ENCODE data around the gene CAB39. TPM values are rescaled to one million over a fixed set of nuclear protein-coding genes. Genes with fewer than 3 reads are reported as not detected.

CAB39 gene
- total RNA-seq, 4 donors from 2014 or later = 67.3 to 137 (median 123) TPM

DNA sequence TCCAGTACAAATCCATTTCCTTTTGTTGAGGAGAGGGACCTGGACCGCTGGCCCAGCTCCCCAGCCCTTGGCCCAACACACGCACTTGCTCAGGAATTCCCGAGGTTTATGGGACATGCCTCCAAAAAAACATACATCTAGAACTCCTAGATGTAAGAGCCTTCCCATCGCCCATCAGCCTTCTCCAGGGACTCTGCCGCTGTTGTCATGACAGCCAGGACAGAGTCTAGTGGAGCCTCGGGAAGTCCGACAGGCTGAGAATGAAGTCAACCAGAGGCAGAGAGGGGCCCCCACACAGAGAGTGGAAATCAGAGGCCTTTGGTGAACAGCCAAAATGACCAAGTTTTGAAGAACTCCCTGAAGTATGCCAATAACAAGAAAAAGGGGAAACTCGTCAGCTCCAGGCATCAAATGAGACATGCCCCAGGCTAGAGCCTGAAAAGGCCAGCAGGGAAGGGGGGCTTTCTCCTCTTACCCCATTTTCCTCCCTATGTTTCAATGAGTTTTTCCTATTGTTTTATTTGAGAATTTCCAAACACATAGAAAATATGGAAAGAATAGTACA, 43.2 kb upstream of the CAB39 start:
- Histone ChIP-seq H3K4me3 (no peak overlapping the region), H3K27me3 (no peaks in the 10 kb centered on the region), H3K9me3 (no peaks in the 10 kb centered on the region), H3K27ac (peak overlapping the region in 3 of 4 donors; percentile 27 to 67 (median 49)), H3K36me3 (no peaks in the 10 kb centered on the region), H3K4me1 (peaks cover 0 to 45% (median 15%) of the 10 kb centered on the region in 4 donors)
- no peak for DNase-seq
- in situ Hi-C loops (cut with MboI; ENCODE audit: low pct_ligation_motif_present in 1 of 4, low pct_unique_long_range_greater_than_20kb in 1 of 4, low sequenced_read_pairs in 3 of 4) = no loop called here
- TF ChIP-seq POLR2A (IDR thresholded peaks at IDR 0.05) (no peak), POLR2AphosphoS5 (IDR thresholded peaks at IDR 0.05) (no peak), EP300 (IDR thresholded peaks at IDR 0.05; ENCODE audit: low read depth) (no peak)
- TF ChIP-seq, protein P1, sequence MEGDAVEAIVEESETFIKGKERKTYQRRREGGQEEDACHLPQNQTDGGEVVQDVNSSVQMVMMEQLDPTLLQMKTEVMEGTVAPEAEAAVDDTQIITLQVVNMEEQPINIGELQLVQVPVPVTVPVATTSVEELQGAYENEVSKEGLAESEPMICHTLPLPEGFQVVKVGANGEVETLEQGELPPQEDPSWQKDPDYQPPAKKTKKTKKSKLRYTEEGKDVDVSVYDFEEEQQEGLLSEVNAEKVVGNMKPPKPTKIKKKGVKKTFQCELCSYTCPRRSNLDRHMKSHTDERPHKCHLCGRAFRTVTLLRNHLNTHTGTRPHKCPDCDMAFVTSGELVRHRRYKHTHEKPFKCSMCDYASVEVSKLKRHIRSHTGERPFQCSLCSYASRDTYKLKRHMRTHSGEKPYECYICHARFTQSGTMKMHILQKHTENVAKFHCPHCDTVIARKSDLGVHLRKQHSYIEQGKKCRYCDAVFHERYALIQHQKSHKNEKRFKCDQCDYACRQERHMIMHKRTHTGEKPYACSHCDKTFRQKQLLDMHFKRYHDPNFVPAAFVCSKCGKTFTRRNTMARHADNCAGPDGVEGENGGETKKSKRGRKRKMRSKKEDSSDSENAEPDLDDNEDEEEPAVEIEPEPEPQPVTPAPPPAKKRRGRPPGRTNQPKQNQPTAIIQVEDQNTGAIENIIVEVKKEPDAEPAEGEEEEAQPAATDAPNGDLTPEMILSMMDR (IDR thresholded peaks at IDR 0.05) = no peak
- intact Hi-C loops (cut with DNase I; ENCODE audit: low total_unique reads) = no loop called here
- 80 to 90% methylated on average over 1 to 8 of the region's 8 CpGs for WGBS, 2 donors (ENCODE audit: low coverage in 1 of 2)

DNA sequence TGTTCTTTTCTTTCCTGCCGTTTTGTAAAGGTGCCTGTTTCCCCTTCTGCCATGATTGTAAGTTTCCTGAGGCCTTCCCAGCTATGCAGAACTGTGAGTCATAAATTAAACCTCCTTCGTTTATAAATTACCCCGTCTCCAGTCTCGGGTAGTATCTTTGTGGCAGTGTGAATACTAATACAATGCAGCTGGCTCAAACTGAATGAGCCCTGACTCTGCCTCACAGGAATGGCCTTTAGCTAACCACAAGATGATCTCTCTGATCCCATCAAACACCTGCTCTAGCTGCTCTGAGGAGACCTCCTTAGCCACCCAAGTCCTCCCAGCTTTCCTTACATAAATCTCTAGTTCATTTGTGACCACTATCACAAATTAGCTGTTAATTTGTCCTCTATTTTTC, 41.5 kb upstream of the CAB39 start:
- in situ Hi-C loops (cut with MboI; ENCODE audit: low pct_ligation_motif_present in 1 of 4, low pct_unique_long_range_greater_than_20kb in 1 of 4, low sequenced_read_pairs in 3 of 4) = no loop called here
- DNase-seq = no peak
- intact Hi-C loops (cut with DNase I; ENCODE audit: low total_unique reads) = no loop called here
- no peaks in the 10 kb centered on the region for H3K27me3 ChIP-seq
- H3K4me3 ChIP-seq = no peak overlapping the region
- H3K9me3 ChIP-seq = no peaks in the 10 kb centered on the region
- 27% methylated on average over 4 of the region's 4 CpGs; no CpG with 5 or more reads in 1 of the 2 donors for WGBS, 2 donors (ENCODE audit: low coverage in 1 of 2)
- peaks cover 0 to 44% (median 15%) of the 10 kb centered on the region in 4 donors for H3K4me1 ChIP-seq
- peak overlapping the region in 1 of 4 donors; percentile 25 for H3K27ac ChIP-seq
- TF ChIP-seq POLR2AphosphoS5 (IDR thresholded peaks at IDR 0.05) (no peak), POLR2A (IDR thresholded peaks at IDR 0.05) (no peak), EP300 (IDR thresholded peaks at IDR 0.05; ENCODE audit: low read depth) (no peak)
- TF ChIP-seq, protein P1 (IDR thresholded peaks at IDR 0.05) = no peak
- no peaks in the 10 kb centered on the region for H3K36me3 ChIP-seq

DNA sequence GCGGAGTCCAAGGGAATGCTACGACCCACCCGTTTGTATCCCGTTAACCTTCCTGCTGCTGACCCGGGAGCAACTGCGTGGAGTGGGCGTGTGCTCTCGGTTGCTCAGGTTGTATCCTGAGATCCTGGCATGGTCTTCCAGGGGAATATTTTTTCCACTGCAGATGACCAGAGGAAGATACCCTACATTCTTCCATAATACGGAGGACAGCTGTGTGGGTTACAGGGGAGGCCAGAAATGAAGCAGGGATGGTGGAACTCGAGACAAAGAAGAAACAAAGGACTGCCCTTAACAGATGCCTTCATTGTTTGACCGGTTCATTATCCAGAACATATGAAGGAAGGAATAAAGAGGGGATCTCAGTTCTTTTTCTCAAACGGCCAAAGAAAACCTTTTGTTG, 39.8 kb upstream of the CAB39 start:
- TF ChIP-seq EP300 (IDR thresholded peaks at IDR 0.05; ENCODE audit: low read depth) = no peak
- no peak for TF ChIP-seq POLR2A (IDR thresholded peaks at IDR 0.05)
- no peak for TF ChIP-seq POLR2AphosphoS5 (IDR thresholded peaks at IDR 0.05)
- TF ChIP-seq, protein P1 (IDR thresholded peaks at IDR 0.05) = no peak
- WGBS, 2 donors (ENCODE audit: low coverage in 1 of 2) = 89 to 93% methylated on average over 7 to 12 of the region's 12 CpGs
- Histone ChIP-seq H3K27ac (no peak overlapping the region), H3K4me1 (peaks cover 0 to 27% (median 5%) of the 10 kb centered on the region in 4 donors), H3K4me3 (no peak overlapping the region), H3K9me3 (peaks cover 1 to 2% of the 10 kb centered on the region in 2 donors), H3K27me3 (no peaks in the 10 kb centered on the region), H3K36me3 (no peaks in the 10 kb centered on the region)
- intact Hi-C loops (cut with DNase I; ENCODE audit: low total_unique reads) = no loop called here
- in situ Hi-C loops (cut with MboI; ENCODE audit: low pct_ligation_motif_present in 1 of 4, low pct_unique_long_range_greater_than_20kb in 1 of 4, low sequenced_read_pairs in 3 of 4) = no loop called here
- no peak for DNase-seq

DNA sequence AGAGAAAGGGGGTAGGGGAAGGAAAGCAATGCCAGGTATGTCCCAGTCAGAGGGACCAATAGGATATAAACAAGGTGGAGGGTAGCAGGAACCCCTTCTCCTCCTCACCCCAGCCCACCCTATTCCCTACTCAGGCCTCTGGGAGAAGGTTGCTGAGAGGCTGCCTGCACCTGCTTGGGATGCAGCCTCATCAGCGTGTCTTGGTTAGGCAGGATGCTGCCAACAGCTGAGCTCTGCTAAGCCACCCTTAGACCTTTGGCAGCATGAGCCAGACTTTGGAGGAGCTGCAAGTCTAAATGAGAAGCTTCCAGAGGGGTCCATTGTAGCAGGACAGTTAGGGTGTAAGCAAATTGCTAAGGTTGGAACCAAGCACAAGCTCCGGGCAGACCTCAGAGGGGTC, 38.2 kb upstream of the CAB39 start:
- no peak for TF ChIP-seq EP300 (IDR thresholded peaks at IDR 0.05; ENCODE audit: low read depth)
- TF ChIP-seq, protein P1 (IDR thresholded peaks at IDR 0.05) = no peak
- no peak for TF ChIP-seq POLR2A (IDR thresholded peaks at IDR 0.05)
- no peak for TF ChIP-seq POLR2AphosphoS5 (IDR thresholded peaks at IDR 0.05)
- in situ Hi-C loops (cut with MboI; ENCODE audit: low pct_ligation_motif_present in 1 of 4, low pct_unique_long_range_greater_than_20kb in 1 of 4, low sequenced_read_pairs in 3 of 4) = no loop called here
- no peak overlapping the region for H3K4me3 ChIP-seq
- H3K36me3 ChIP-seq = no peaks in the 10 kb centered on the region
- H3K27me3 ChIP-seq = no peaks in the 10 kb centered on the region
- intact Hi-C loops (cut with DNase I; ENCODE audit: low total_unique reads) = no loop called here
- 94 to 100% methylated on average over 1 to 2 of the region's 2 CpGs for WGBS, 2 donors (ENCODE audit: low coverage in 1 of 2)
- H3K27ac ChIP-seq = no peak overlapping the region
- no peak for DNase-seq
- H3K4me1 ChIP-seq = peaks cover 0 to 17% (median 5%) of the 10 kb centered on the region in 4 donors
- H3K9me3 ChIP-seq = peaks cover 4 to 7% of the 10 kb centered on the region in 2 donors
